Activated effector memory CD4-positive, alpha-beta T cell treated with Interleukin-2 at 50 U/mL for 16 hours (primary cell): ENCODE data around the gene MAP3K5.
"Not testable (repeated sequence)": the region's sequence is repeated elsewhere in the genome, so short reads cannot be mapped to it uniquely, and the experiment has no call there.

Experiments used
- DNase-seq: peaks from one replicate; pipeline ENCODE4 v3.0.0-alpha.2; 2020

MAP3K5 gene, protein sequence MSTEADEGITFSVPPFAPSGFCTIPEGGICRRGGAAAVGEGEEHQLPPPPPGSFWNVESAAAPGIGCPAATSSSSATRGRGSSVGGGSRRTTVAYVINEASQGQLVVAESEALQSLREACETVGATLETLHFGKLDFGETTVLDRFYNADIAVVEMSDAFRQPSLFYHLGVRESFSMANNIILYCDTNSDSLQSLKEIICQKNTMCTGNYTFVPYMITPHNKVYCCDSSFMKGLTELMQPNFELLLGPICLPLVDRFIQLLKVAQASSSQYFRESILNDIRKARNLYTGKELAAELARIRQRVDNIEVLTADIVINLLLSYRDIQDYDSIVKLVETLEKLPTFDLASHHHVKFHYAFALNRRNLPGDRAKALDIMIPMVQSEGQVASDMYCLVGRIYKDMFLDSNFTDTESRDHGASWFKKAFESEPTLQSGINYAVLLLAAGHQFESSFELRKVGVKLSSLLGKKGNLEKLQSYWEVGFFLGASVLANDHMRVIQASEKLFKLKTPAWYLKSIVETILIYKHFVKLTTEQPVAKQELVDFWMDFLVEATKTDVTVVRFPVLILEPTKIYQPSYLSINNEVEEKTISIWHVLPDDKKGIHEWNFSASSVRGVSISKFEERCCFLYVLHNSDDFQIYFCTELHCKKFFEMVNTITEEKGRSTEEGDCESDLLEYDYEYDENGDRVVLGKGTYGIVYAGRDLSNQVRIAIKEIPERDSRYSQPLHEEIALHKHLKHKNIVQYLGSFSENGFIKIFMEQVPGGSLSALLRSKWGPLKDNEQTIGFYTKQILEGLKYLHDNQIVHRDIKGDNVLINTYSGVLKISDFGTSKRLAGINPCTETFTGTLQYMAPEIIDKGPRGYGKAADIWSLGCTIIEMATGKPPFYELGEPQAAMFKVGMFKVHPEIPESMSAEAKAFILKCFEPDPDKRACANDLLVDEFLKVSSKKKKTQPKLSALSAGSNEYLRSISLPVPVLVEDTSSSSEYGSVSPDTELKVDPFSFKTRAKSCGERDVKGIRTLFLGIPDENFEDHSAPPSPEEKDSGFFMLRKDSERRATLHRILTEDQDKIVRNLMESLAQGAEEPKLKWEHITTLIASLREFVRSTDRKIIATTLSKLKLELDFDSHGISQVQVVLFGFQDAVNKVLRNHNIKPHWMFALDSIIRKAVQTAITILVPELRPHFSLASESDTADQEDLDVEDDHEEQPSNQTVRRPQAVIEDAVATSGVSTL (N-terminal part only)

DNA sequence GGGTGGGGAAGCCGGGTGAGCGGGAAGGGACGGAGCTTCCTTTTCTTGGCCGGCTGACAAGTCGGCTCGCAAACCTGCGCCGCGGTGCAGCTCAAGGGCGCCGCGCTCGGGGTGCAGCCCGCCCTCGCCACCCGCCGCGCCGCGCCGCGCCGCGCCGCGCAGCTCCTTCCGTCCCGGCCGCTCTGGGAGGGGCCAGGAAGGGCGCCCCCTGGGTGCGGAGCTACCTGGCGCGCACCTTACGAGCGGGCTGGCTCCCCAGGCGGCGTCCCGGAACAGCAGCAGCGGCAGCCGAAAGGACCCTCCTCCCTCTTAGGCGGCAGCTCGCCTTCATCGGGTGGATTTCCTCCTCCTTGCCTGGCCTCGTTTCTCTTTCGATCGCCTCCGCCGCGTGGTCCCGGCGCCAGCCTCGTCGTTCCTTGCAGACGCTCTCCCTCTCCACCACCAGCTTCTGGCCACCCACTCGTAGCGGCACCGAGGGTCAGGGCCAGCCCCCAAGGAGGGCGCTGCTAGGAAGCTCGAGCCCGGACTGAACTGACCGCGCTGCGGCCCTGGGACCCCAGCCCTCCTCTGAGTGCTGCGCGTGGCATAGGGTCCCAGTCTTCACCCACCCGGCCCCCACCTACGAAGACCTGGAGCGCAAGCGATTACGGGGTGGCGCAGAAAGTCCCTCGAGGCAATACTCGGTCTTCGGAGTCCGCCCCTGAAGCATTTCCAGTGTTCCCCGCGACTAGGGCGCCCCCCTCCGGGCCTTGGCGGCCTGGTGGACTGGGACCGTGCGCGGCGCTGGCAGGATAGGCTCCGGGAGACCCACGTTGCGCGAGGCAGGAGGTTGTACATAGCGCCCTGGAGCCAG is at the start of gene MAP3K5:
Gene MAP3K5, minus strand, starts transcription at position 68 of the 853 bp plus-strand sequence. CDS start 320 bp downstream, outside the sequence.
- DNase-seq, result peak; percentile 94

DNA sequence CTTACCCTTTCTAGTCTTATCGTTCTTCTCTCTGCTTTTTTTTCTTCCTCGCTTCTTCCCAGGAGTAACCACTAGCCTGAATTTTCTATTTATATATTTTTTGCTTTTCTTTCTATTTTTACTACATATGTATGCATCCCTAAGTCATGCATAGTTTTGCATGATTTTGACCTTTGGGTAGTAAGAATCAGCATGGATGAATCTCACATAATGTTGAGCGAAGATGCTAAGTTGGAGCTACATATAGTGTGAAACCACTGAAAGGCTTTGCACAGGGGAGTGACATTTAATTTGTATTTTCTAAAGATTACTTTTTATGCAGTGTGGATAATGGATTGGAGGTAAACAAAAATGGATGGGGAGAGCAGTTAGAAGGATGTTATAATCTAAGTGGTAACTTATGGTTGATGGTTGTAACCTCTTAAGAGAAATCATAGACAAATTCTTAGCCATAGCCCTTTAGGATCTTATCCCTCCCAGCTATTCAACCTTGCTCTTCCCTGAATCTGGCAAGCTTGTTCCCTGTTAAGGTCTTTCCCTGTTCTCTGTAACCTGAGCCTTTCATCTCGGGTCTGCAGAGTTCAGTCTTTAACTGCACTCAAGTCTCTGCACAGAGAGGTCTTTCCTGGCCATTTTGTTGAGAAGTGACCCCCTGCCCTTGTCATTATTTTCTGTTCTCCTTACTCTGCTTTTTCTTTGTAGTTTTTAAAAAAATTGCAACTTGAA is 48.2 kb upstream of the MAP3K5 start:
- no peak for DNase-seq

DNA sequence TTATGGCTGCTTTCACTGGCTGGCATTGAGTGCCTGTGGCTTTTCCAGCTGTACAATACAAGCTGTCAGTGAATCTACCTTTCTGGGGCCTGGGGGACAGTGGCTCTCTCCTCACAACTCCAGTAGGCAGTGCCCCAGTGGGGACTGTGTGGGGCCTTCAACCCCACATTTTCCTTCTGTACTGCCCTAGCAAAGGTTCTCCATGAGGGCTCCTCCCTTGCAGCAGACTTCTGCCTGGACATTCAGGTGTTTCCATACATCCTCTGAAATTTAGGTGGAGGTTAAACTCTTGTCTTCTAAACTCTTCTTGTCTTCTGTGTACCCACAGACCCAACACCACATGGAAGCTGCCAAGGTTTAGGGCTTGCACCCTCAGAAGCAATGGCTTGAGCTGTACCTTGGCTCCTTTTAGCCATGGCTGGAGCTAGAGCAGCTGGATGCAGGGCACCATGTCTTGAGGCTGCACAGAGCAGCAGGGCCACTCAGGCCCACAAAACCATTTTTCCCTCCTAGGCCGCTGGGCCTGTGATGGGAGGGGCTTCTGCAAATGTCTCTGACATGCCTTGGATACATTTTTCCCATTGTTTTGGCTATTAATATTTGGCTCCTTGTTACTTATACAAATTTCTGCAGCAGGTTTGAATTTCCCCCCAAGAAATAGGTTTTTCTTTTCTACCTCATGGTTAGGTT is 39.7 kb upstream of the MAP3K5 start:
- no peak for DNase-seq

DNA sequence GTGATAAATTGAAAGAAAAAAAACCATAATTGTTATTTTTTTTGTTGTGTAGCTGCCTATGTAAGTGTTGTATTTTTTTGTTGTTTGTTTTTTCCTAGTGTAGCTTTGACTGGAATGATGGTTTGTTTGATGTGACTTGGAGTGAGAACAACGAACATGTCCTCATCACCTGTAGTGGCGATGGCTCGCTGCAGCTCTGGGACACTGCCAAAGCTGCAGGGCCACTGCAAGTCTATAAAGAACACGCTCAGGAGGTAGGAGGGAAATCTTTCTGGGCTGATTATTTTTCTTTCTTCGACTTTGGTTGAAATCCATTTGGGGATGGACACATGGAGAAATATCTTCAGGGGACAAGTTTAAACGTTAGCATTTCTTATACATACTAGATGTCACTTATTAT is 33.9 kb upstream of the MAP3K5 start:
- DNase-seq, result no peak

DNA sequence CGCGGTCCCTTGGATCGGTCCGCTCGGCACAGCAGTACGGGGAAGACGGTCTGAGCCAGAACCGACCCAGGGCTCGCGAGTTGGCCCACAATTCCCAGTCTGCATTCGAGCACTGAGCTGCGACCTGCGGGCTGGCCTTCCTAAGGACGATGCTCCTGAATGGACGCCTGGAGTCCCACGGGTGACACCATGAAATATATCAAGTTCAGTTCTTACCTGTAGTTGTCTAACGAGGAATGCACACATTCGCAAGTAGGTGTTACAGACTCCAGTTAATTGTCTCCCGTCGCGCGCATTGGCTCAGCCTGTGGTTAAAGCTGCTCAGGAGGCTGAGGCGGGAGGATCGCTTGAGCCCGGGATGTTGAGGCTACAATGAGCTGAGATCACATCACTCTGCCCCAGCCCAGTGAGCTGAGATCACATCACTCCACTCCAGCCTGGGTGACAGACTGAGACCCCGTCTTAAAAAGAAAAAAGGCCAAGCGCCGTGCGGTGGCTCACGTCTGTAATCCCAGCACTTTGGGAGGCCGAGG is 30.9 kb upstream of the MAP3K5 start:
- DNase-seq, result no peak

DNA sequence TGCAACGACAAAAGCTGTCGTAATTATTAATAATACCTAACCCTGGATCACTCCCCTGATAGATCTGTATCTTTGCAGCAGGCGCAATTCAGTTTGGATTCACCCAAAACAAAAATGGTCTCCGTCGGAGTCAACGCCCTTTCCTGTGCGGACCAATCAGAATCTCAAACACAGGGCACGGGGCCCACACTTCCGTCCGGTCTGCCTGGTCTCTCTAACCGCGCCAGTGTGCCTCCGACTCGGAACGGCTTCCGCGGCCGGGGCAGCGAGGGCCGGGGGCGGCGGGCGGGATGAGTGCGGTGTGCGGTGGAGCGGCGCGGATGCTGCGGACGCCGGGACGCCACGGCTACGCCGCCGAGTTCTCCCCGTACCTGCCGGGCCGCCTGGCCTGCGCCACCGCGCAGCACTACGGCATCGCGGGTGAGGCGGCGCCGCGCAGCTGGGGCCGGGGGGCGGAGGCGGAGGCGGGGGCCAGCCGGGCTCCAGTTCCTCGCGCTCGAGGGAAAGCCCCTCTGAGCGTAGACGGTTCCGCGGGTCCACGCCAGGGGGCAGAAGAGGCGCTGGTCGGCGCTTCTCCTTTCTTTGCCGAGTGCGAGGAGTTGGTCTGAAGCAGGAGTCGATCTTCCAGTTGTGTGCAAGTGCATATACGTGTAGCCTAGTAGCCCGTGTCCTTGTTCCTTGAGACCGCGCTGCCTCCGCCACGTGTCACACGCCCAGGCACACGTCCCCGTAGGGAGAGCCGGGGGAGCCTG is 30.3 kb upstream of the MAP3K5 start, which contains the start of gene PEX7:
Gene PEX7, plus strand, starts transcription at position 217 of the 752 bp plus-strand sequence. Its CDS starts 74 bp downstream, at position 291.
- DNase-seq, result peak; percentile 82

DNA sequence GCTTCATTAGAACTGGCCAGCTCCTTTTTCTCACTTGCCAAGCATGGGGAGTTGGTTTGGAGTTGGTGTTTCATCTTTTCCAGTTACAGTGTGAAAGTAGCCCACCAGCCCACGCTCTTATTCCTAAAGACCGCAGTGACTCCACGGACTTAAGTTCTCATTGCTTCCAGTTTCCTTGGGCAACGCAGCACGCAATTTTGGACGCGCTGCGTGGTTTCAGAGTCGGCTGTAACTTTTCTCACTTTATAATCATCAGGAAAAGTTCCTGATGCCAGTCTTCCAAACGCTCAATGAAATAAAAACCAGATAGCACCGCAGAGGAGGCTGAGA is 29.7 kb upstream of the MAP3K5 start:
- no peak for DNase-seq

DNA sequence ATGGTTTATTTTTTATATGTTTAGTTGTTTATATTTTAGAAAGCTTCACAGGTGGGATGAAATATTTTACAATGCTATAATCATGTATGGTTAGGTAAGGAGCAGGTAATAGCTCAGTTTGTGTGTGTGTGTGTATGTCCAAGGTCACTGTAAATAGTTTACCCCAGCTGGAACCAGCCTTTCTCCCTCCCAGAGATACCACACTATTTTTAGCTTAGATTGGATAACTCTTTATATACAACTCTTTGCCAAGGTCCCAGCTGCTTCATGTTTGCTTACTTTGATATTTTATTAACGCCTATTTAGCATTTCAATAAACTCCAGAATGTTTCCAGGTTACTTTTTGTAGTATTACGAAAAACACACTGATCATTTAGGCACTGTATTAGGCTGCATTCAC is 28.3 kb upstream of the MAP3K5 start:
- DNase-seq, result no peak

DNA sequence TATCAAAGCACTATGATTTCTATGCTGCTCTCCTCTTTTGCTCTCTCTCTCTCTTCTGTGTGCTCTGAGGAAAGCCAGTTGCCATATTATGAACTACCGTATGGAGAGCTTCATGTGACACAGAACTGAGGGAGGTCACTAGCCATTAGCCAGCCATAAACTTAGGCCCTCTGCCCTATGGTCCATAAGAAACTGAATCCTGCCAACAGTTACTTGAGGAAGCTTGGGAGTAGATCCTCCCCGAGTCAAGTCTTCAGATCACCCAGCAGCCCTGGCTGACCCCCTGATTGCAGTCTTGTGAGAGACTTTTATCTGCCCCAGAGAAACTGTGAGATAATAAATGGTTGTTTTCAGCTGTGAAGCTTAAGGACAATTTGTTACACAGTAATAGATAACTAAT is 24.4 kb upstream of the MAP3K5 start:
- no peak for DNase-seq

DNA sequence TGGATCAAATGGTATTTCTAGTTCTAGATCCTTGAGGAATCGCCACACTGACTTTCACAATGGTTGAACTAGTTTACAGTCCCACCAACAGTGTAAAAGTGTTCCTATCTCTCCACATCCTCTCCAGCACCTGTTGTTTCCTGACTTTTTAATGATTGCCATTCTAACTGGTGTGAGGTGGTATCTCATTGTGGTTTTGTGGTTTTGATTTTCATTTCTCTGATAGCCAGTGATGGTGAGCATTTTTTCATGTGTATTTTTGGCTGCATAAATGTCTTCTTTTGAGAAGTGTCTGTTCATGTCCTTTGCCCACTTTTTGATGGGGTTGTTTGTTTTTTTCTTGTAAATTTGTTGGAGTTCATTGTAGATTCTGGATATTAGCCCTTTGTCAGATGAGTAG is 23.3 kb upstream of the MAP3K5 start:
- not testable (repeated sequence) for DNase-seq

DNA sequence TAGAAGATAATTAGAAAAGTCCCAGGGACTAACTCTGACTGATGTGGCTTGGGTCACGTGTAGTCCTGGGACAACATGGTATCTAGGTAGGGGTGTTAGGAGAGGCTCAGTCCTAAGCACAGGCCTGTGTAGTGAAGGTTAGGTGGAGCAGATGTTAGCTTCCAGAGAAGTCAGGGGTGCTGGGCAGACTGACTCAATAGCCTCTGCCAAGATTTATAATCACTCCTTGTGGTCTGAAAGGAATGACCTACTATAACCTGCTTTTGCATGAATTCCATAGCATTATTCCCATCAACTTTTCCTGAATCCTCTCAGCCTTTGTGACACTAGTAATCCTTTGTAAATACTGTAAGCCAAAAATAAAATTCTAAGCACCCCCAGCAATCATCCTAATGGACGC is 19.9 kb upstream of the MAP3K5 start:
- DNase-seq, result no peak

DNA sequence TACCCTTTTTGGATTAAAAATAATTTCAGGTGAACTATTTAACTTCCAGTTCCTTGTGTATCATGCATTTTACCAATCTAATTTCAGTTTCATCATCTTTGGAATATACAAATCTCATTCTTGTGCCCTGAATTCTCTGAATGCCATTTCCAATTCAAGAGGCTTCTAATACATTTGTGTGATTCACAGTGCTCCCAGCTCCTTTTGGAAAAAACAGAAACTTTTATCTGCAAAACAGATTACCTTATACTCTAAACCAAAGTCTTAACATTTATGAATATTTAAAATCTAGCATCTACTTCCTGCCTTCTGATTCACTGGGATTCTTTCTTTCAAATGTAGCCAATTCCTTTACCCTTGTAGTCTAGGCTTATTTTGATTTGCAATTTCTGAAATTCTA is 19.0 kb upstream of the MAP3K5 start:
- no peak for DNase-seq

DNA sequence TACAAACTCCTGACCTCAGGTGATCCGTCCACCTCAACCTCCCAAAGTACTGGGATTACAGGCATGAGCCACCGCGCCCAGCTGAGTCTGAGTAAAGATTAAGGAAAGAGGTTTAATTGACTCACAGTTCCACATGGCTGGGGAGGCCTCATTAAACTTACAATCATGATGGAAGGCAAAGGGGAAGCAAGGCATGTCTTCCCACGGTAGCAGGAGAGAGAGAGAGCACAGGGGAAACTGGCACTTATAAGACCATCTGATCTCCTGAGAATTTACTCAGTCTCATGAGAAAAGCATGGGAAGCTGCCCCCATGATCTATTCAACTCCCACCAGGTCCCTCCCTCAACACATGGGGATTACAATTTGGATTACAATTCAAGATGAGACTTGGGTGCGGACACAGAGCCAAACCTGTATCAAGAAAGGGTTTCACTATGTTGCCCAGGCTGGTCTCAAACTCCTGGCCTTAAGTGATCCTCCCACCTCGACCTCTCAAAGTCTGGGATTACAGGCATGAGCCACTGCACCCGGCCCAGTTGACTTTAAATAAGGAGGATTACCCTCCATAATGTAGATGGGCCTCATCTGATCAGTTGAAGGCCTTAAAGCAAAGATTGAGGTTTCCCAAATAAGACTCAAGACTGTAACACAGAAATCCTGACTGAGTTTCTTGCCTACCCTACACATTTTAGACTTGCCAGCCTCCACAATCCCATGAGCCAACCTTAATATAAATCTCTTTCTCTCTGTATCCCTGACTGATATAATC is 17.0 kb upstream of the MAP3K5 start:
- DNase-seq, result no peak

DNA sequence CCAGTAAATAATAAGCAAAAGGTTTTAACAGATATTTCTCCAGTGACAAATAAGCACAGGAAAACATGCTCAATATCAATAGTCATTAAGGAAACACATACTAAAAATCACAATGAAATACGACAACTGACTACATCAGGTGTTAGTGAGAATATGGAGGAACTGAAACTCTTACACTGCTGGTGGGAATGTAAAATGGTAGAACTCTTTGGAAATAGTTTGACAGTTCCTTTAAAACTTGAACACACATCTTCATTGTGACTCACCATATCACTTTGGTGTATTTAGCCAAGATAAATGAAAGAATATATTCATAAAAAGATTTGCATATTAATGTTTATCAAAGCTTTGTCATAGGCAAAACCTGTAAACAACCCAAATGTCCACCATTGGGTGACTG is 11.3 kb upstream of the MAP3K5 start:
- no peak for DNase-seq

DNA sequence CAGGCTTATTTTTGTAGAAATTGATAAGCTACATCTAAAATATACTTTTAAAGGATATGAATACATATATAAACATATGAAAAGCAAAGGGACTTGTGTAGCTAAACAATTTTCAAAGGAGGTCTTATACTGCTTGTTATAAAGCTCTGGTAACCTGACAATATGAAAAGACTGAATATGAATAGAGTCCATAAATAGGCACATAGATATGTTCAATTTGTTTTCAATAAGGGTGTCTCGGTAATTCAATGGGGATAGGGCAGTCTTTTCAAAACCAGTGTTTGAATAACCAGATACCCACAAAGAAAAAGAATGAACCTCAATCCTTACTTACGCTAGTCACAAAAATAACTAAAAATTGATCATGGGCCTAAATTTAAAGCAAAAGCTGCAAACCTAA is 9.3 kb upstream of the MAP3K5 start:
- no peak for DNase-seq

DNA sequence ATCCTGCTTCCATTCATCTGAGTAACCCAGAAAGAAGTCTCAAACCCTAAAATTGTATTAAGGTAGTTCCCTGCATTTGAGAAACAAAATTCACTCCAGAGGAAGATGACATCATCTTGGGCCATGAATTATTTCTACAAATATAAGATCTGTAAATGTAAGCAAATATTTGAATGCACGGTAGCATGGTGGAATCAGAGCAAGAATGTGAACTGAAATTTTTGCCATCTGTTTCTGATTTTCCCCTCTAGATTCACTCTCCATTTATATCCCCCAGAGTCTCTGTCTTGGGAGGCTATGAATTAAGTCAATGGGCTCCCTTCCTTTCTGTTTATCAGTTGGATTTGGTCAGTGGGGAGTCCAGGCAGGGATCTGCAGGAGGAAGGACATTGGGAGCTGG is 5.8 kb upstream of the MAP3K5 start:
- DNase-seq, result no peak

DNA sequence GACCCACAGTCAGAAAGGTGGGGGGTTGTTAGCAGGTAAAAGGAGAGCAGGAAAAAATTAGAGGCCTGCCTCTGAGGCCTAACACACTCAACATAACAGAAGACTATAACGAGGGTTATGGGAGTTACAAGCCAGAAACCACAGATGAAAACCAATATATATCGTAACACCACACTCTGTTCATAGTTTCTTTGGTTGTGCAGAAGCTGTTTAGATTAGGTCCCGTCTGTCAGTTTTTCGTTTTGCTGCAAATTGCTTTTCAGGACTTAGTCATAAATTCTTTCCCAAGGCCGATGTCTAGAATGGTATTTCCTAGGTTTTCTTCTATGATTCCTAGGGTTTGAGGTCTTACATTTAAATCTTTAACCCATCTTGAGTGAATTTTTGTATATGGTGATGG is 3.7 kb upstream of the MAP3K5 start:
- DNase-seq, result no peak

DNA sequence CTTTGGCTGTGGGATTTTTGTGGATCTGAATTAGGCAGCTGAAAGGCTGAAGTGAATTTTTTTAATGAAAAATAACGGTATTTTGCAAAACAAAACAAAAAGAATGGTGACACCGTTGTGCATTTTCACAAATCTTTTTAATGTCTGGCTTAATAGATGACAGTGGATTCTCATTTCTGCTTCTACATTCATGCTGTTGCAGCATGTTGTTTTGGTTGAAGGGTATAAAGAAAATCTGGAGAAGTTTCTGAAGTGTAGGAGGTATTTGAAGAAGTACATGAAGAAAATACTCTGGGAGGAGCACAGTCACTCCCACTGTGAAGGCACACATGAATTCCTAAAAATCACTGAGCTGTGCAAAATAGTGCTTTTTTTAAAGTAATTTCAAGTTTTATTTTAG is 3.1 kb upstream of the MAP3K5 start:
- DNase-seq, result no peak

DNA sequence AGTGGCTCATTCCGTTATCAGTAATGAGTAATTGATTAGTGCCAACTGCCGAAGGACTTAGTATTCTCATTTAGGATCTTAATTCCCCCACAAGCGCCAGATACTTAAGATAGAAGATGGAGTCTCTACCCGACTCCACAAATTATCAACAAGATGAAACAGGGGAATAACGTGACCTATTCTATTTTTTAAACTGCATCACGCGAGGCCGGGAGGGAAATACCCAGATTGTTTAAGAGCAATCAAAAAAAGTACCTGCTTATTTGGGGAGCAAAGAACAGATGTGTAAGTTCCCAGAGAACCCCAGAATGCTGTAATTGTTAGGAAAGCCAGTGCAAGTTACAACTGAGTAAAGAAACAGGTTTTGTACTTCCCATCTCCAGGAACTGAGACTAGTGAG is 1.1 kb upstream of the MAP3K5 start:
- no peak for DNase-seq
